Mesenteric fat pad (tissue), 1 donor: Measurements from ENCODE around the gene TNK1. TPM values are rescaled to one million over a fixed set of nuclear protein-coding genes. Genes with fewer than 3 reads are reported as not detected.

Experiments
- DNase-seq: peaks from one replicate; pipeline ENCODE4 v3.0.0-alpha.2; 2020; ENCODE audit warnings: low spot score
- total RNA-seq: library from RNA; stranded (reverse); fragmentation: NEBNext Ultra II Directional; extraction: Animal tissue kit (Norgen Biotek cat#: 25700); gene quantifications from one replicate; pipeline ENCODE4 v1.2.1, GENCODE V29; 2021
- donor health status: DM: yes; HTN: yes; CAD: no.

TNK1 gene
- total RNA-seq, 1 donor from 2014 or later = 0.71 TPM

DNA sequence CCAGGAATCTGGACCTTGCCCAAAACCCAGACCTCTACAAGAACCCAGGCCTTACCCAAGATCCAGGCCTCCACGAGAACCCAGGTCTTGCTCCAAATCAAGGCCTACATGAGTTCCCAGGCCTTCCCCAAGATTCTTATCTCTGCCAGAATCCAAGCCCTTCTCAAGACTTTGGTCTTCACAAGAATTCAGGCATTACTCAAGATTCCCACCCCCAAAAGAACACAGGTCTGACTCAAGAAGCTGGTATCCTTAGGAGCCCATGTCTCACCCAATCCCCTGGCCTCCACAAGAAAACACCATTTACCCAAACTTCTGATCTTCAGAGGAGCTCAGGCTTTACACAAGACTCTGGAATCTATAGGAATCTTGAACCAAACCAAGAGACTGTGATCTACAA lies 50.3 kb downstream of the TNK1 start:
- no peak for DNase-seq

DNA sequence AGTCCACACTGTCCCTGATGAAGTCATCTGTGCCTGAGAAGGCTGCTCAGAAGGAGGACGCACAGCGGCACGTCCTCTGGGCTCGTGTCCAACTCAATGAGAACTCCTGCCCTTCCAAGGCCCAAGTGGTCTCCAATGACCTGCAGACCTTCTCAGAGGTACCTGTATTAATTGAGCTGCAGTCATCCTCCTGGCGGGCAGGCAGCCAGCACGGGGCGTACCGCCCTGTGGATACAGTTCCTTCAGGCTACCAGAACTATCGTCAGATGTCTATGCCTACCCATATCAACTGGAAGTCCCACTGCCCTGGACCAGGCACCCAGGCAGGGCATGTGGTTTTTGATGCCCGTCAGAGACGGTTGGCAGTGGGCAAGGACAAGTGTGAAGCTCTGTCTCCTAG lies 51.4 kb downstream of the TNK1 start:
- DNase-seq = no peak

DNA sequence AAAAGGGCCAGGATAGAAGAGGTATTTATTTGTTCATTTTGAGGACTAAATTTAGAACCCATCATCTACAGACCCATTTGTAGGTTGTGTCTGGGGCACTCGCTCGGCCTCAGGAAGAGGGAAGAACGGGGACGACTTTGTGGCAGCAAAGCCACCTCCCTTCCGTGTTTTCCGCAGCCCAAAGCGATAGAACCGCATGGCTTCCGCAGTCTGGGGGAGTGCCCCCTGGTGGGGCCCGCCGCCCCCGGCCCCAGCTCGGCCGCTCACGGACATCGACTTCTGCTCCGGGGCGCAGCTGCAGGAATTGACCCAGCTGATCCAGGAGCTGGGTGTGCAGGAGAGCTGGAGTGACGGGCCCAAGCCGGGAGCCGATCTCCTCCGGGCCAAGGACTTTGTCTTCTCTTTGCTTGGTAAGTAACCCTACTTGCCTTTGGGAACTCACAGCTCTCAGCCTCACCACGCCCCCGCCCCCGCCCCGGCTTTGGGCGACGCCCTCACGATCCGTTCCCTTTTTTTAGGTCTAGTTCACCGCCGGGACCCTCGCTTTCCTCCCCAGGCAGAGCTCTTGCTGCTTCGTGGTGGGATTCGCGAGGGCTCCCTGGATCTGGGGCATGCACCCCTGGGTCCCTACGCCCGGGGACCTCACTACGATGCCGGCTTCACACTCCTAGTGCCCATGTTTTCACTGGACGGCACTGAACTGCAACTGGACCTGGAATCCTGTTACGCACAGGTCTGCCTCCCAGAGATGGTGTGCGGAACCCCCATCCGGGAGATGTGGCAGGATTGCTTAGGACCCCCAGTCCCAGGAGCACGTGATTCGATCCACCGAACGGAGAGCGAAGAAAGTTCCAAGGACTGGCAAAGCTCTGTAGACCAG lies 55.0 kb downstream of the TNK1 start:
- no peak for DNase-seq

DNA sequence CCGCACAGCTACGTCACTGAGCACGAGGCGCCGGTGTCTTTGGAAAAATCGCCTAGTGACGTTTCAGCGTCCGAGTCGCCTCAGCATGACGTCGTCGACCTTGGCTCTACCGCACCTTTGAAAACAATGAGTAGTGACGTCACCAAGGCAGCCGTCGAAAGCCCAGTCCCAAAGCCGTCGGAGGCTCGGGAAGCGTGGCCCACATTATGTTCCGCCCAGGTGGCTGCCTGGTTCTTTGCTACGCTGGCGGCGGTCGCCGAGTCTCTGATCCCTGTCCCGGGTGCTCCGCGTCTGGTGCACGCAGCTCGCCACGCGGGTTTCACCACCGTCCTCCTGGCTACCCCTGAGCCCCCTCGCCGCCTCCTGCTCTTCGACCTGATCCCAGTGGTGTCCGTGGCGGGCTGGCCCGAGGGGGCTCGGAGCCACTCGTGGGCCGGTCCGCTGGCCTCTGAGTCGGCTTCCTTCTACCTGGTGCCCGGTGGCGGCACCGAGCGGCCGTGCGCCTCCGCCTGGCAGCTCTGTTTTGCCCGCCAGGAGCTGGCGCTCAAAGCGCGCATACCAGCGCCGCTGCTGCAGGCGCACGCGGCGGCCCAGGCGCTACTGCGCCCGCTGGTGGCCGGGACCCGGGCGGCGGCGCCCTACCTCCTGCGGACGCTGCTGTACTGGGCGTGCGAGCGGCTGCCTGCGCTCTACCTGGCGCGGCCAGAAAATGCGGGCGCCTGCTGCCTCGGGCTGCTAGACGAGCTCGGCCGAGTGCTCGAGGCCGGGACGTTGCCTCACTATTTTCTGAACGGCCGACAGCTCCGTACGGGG lies 55.9 kb downstream of the TNK1 start:
- peak; percentile 95 for DNase-seq

DNA sequence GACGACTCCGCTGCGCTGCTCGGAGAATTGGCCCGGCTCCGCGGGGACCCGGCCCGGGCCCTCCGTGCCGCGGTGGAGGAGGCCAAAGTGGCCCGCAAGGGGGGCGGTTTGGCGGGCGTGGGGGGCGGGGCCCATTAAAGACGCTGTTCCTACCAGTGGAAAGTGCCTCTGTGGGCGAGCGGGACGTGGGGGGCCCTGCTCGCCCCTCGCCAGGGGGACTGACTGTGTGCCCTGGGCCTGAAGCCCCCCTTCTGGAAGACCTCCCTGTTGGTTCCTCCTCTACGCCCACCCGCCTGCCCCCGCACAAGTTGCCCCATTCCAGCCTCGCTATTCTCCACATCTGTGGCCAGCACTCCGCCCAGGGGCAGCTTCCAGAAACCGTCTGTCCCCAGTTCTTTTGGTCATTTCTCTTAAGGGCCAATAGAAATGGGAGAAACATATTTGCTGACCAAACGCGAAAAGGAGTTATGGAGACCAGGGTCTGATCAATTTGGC lies 56.5 kb downstream of the TNK1 start:
- DNase-seq = no peak

DNA sequence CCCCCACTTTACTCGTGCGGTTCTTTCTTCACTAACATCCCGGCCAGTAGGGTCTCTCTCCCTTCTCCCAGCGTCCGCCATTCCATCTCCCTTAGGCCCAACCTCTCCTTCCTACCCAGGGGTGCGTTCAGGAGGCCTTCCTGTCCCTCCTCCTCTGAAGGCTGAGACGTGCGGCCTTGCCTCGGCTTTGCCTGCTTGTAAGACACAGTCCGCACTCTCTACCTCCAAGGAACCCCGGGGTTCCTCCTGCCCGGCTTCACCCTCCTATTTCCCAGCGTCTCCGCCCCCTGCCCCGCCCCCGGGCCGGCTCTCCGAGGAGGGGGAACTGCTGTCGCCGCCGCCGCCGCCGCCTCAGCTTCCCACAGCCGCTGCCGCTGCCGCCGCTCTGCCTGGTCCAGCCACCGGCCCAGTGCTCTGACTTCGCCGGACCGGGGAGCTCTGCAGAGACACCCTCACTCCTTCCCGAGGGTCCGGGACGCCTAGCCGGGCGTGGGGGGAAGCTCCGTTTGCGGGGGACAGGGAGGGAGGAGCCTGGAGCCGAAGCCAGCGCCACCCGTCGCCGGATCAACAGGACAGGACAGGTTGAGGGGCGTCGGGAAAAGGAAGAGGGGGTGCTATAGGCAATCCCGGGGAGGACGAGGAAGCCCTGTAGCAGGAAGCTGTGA lies 57.2 kb downstream of the TNK1 start:
- peak; percentile 94 for DNase-seq

DNA sequence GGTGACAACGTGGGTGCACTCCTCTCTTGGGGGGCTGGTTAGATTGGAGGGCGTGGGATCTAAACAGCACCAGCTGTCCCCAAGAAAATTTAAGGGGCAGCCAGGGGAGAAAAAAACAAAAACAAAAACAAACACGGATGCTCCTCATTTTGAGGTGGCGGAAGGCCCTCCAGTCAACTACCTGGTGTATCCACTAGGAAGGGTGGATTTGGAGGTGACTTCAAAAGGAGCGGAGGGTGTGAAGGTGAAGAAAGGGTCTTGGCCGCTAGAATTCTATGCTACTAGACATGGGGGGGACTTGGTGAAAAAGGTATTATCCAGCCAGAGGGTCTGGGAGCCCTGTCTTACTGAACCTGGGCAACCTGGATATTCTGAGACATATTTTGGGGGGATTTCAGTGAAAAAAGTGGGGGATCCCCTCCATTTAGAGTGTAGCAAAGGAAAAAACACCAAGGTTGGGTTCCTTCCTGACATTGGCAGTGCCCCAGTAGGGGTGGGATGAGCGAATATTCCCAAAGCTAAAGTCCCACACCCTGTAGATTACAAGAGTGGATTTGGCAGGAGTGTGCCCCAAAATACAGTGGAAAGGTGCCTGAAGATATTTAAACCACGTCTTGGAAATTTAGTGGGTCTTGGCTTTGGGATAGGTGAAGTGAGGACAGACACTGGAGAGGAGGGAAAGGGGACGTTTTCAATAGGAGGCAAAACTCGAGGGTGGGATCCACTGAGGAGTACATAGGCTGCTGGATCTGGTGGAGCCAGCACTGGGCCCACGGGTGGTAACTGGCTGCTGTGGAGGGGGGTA lies 58.0 kb downstream of the TNK1 start:
- DNase-seq = no peak

Other genes with a start within 250 kb of the TNK1 start
- 2.2 TPM for gene ASGR1, start 201.7 kb upstream of the TNK1 start, total RNA-seq
- 16.0 TPM for gene DLG4, start 161.3 kb upstream of the TNK1 start, total RNA-seq
- 1,052 TPM for gene ACADVL, start 161.2 kb upstream of the TNK1 start, total RNA-seq
- gene DVL2, start 146.6 kb upstream of the TNK1 start, total RNA-seq = 24.7 TPM
- 47.4 TPM for gene PHF23, start 141.6 kb upstream of the TNK1 start, total RNA-seq
- gene GABARAP, start 138.6 kb upstream of the TNK1 start, total RNA-seq = 468 TPM
- 120 TPM for gene CTDNEP1, start 129.4 kb upstream of the TNK1 start, total RNA-seq
- 44.1 TPM for gene ELP5, start 128.9 kb upstream of the TNK1 start, total RNA-seq
- 5.6 TPM for gene CLDN7, start 118.6 kb upstream of the TNK1 start, total RNA-seq
- 8.1 TPM for gene SLC2A4, start 99.4 kb upstream of the TNK1 start, total RNA-seq
- gene YBX2, start 86.5 kb upstream of the TNK1 start, total RNA-seq = 2.3 TPM
- gene EIF5A, start 73.5 kb upstream of the TNK1 start, total RNA-seq = 503 TPM
- 51.2 TPM for gene GPS2, start 65.7 kb upstream of the TNK1 start, total RNA-seq
- gene NEURL4, start 51.8 kb upstream of the TNK1 start, total RNA-seq = 25.4 TPM
- 18.8 TPM for gene ACAP1, start 44.6 kb upstream of the TNK1 start, total RNA-seq
- 11.9 TPM for gene KCTD11, start 28.9 kb upstream of the TNK1 start, total RNA-seq
- gene TMEM95, start 25.9 kb upstream of the TNK1 start, total RNA-seq = not detected
- 42.6 TPM for gene PLSCR3, start 13.4 kb downstream of the TNK1 start, total RNA-seq
- 68.7 TPM for gene TMEM256, start 23.0 kb downstream of the TNK1 start, total RNA-seq
- gene NLGN2, start 26.8 kb downstream of the TNK1 start, total RNA-seq = 21.0 TPM
- not detected for gene SPEM1, start 39.2 kb downstream of the TNK1 start, total RNA-seq
- gene SPEM2, start 44.5 kb downstream of the TNK1 start, total RNA-seq = not detected
- not detected for gene SPEM3, start 47.8 kb downstream of the TNK1 start, total RNA-seq
- 3.2 TPM for gene TMEM102, start 54.3 kb downstream of the TNK1 start, total RNA-seq
- gene FGF11, start 58.4 kb downstream of the TNK1 start, total RNA-seq = 2.4 TPM
- 6.8 TPM for gene CHRNB1, start 64.0 kb downstream of the TNK1 start, total RNA-seq
- 72.5 TPM for gene ZBTB4, start 98.5 kb downstream of the TNK1 start, total RNA-seq
- not detected for gene SLC35G6, start 100.4 kb downstream of the TNK1 start, total RNA-seq
- 102 TPM for gene POLR2A, start 103.3 kb downstream of the TNK1 start, total RNA-seq
- gene TNFSF12, start 168.0 kb downstream of the TNK1 start, total RNA-seq = 43.0 TPM
- 26.3 TPM for gene TNFSF13, start 177.7 kb downstream of the TNK1 start, total RNA-seq
- 48.7 TPM for gene SENP3, start 180.8 kb downstream of the TNK1 start, total RNA-seq
- 286 TPM for gene CD68, start 198.5 kb downstream of the TNK1 start, total RNA-seq
- 55.2 TPM for gene MPDU1, start 202.8 kb downstream of the TNK1 start, total RNA-seq
- not detected for gene SOX15, start 209.0 kb downstream of the TNK1 start, total RNA-seq
- gene FXR2, start 233.8 kb downstream of the TNK1 start, total RNA-seq = 36.1 TPM
- 73.6 TPM for gene SAT2, start 246.7 kb downstream of the TNK1 start, total RNA-seq
- 0.71 TPM for gene SHBG, start 249.0 kb downstream of the TNK1 start, total RNA-seq